ENCODE data around the gene JAZF1.

JAZF1 gene

GRCh38 chr7:27992755-27993493 lies 187.7 kb downstream of the JAZF1 start:
- H3K36me3 Mint-ChIP-seq (ENCODE audit: low read depth), result peaks cover 26% of the 10 kb centered on the region
- no peak overlapping the region for H3K27ac Mint-ChIP-seq
- H3K4me1 Mint-ChIP-seq (ENCODE audit: low read depth), result peaks cover 9% of the 10 kb centered on the region
- no peak overlapping the region for H3K4me3 Mint-ChIP-seq
- H3K9me3 Mint-ChIP-seq, result no peaks in the 10 kb centered on the region
- no peaks in the 10 kb centered on the region for H3K27me3 Mint-ChIP-seq

GRCh38 chr7:27992097-27992496 lies 188.5 kb downstream of the JAZF1 start:
- Mint-ChIP-seq H3K4me3 (no peak overlapping the region), H3K4me1 (ENCODE audit: low read depth) (peaks cover 9% of the 10 kb centered on the region), H3K36me3 (ENCODE audit: low read depth) (peaks cover 25% of the 10 kb centered on the region), H3K9me3 (no peaks in the 10 kb centered on the region), H3K27me3 (no peaks in the 10 kb centered on the region), H3K27ac (no peak overlapping the region)

- Mint-ChIP-seq H3K9me3 (no peaks in the 10 kb centered on the region), H3K4me3 (no peak overlapping the region), H3K27me3 (no peaks in the 10 kb centered on the region), H3K27ac (no peak overlapping the region), H3K36me3 (ENCODE audit: low read depth) (peaks cover 25% of the 10 kb centered on the region), H3K4me1 (ENCODE audit: low read depth) (peaks cover 9% of the 10 kb centered on the region)
Measured at GRCh38 chr7:27991006-27991528, 189.5 kb downstream of the JAZF1 start.

GRCh38 chr7:27976531-27976930 lies 204.1 kb downstream of the JAZF1 start:
- Mint-ChIP-seq H3K4me3 (no peak overlapping the region), H3K4me1 (ENCODE audit: low read depth) (peaks cover 24% of the 10 kb centered on the region), H3K27me3 (no peaks in the 10 kb centered on the region), H3K36me3 (ENCODE audit: low read depth) (peaks cover 18% of the 10 kb centered on the region), H3K9me3 (peaks cover 10% of the 10 kb centered on the region), H3K27ac (no peak overlapping the region)

- H3K4me1 Mint-ChIP-seq (ENCODE audit: low read depth), result peaks cover 30% of the 10 kb centered on the region
- H3K36me3 Mint-ChIP-seq (ENCODE audit: low read depth), result peaks cover 18% of the 10 kb centered on the region
- H3K9me3 Mint-ChIP-seq, result peaks cover 10% of the 10 kb centered on the region
- no peak overlapping the region for H3K4me3 Mint-ChIP-seq
- no peak overlapping the region for H3K27ac Mint-ChIP-seq
- H3K27me3 Mint-ChIP-seq, result no peaks in the 10 kb centered on the region
Measured at GRCh38 chr7:27973625-27974024, 207.0 kb downstream of the JAZF1 start.

GRCh38 chr7:27972276-27972675 lies 208.3 kb downstream of the JAZF1 start:
- Mint-ChIP-seq H3K36me3 (ENCODE audit: low read depth) (peaks cover 8% of the 10 kb centered on the region), H3K4me1 (ENCODE audit: low read depth) (peaks cover 30% of the 10 kb centered on the region), H3K27ac (peak overlapping the region; percentile 62), H3K9me3 (peaks cover under 1% of the 10 kb centered on the region), H3K4me3 (peak overlapping the region; percentile 43), H3K27me3 (no peaks in the 10 kb centered on the region)

GRCh38 chr7:27971171-27971812 lies 209.3 kb downstream of the JAZF1 start:
- Mint-ChIP-seq H3K4me1 (ENCODE audit: low read depth) (peaks cover 30% of the 10 kb centered on the region), H3K27me3 (no peaks in the 10 kb centered on the region), H3K4me3 (no peak overlapping the region), H3K27ac (no peak overlapping the region), H3K9me3 (no peaks in the 10 kb centered on the region), H3K36me3 (ENCODE audit: low read depth) (peaks cover 8% of the 10 kb centered on the region)

- peaks cover 30% of the 10 kb centered on the region for H3K4me1 Mint-ChIP-seq (ENCODE audit: low read depth)
- no peak overlapping the region for H3K27ac Mint-ChIP-seq
- peaks cover 8% of the 10 kb centered on the region for H3K36me3 Mint-ChIP-seq (ENCODE audit: low read depth)
- H3K9me3 Mint-ChIP-seq, result no peaks in the 10 kb centered on the region
- H3K27me3 Mint-ChIP-seq, result no peaks in the 10 kb centered on the region
- no peak overlapping the region for H3K4me3 Mint-ChIP-seq
Measured at GRCh38 chr7:27970350-27970749, 210.2 kb downstream of the JAZF1 start.

GRCh38 chr7:27969346-27969745 lies 211.2 kb downstream of the JAZF1 start:
- no peak overlapping the region for H3K4me3 Mint-ChIP-seq
- H3K9me3 Mint-ChIP-seq, result no peaks in the 10 kb centered on the region
- peaks cover 27% of the 10 kb centered on the region for H3K4me1 Mint-ChIP-seq (ENCODE audit: low read depth)
- no peaks in the 10 kb centered on the region for H3K27me3 Mint-ChIP-seq
- peaks cover 4% of the 10 kb centered on the region for H3K36me3 Mint-ChIP-seq (ENCODE audit: low read depth)
- no peak overlapping the region for H3K27ac Mint-ChIP-seq

GRCh38 chr7:27967639-27968038 lies 213.0 kb downstream of the JAZF1 start:
- Mint-ChIP-seq H3K4me3 (no peak overlapping the region), H3K4me1 (ENCODE audit: low read depth) (peaks cover 17% of the 10 kb centered on the region), H3K27ac (no peak overlapping the region), H3K36me3 (ENCODE audit: low read depth) (no peaks in the 10 kb centered on the region), H3K27me3 (no peaks in the 10 kb centered on the region), H3K9me3 (no peaks in the 10 kb centered on the region)

- Mint-ChIP-seq H3K4me3 (no peak overlapping the region), H3K27ac (no peak overlapping the region), H3K27me3 (no peaks in the 10 kb centered on the region), H3K4me1 (ENCODE audit: low read depth) (peaks cover 7% of the 10 kb centered on the region), H3K9me3 (no peaks in the 10 kb centered on the region), H3K36me3 (ENCODE audit: low read depth) (no peaks in the 10 kb centered on the region)
Measured at GRCh38 chr7:27966219-27966780, 214.3 kb downstream of the JAZF1 start.

- no peak overlapping the region for H3K4me3 Mint-ChIP-seq
- no peak overlapping the region for H3K27ac Mint-ChIP-seq
- no peaks in the 10 kb centered on the region for H3K9me3 Mint-ChIP-seq
- H3K4me1 Mint-ChIP-seq (ENCODE audit: low read depth), result peaks cover 4% of the 10 kb centered on the region
- no peaks in the 10 kb centered on the region for H3K27me3 Mint-ChIP-seq
- no peaks in the 10 kb centered on the region for H3K36me3 Mint-ChIP-seq (ENCODE audit: low read depth)
Measured at GRCh38 chr7:27965650-27966049, 214.9 kb downstream of the JAZF1 start.

- no peak overlapping the region for H3K4me3 Mint-ChIP-seq
- H3K27me3 Mint-ChIP-seq, result no peaks in the 10 kb centered on the region
- H3K4me1 Mint-ChIP-seq (ENCODE audit: low read depth), result peaks cover 4% of the 10 kb centered on the region
- H3K36me3 Mint-ChIP-seq (ENCODE audit: low read depth), result no peaks in the 10 kb centered on the region
- no peak overlapping the region for H3K27ac Mint-ChIP-seq
- no peaks in the 10 kb centered on the region for H3K9me3 Mint-ChIP-seq
Measured at GRCh38 chr7:27964820-27965219, 215.8 kb downstream of the JAZF1 start.

GRCh38 chr7:27963056-27963455 lies 217.5 kb downstream of the JAZF1 start:
- Mint-ChIP-seq H3K36me3 (ENCODE audit: low read depth) (no peaks in the 10 kb centered on the region), H3K27ac (no peak overlapping the region), H3K4me3 (no peak overlapping the region), H3K9me3 (no peaks in the 10 kb centered on the region), H3K27me3 (no peaks in the 10 kb centered on the region), H3K4me1 (ENCODE audit: low read depth) (peaks cover 4% of the 10 kb centered on the region)

GRCh38 chr7:27962273-27962672 lies 218.3 kb downstream of the JAZF1 start:
- Mint-ChIP-seq H3K36me3 (ENCODE audit: low read depth) (no peaks in the 10 kb centered on the region), H3K9me3 (no peaks in the 10 kb centered on the region), H3K27me3 (no peaks in the 10 kb centered on the region), H3K4me1 (ENCODE audit: low read depth) (peaks cover 4% of the 10 kb centered on the region), H3K4me3 (no peak overlapping the region), H3K27ac (no peak overlapping the region)

Measured in stimulated activated naive CD8-positive, alpha-beta T cell treated with anti-CD3 and anti-CD28 coated beads, Interleukin-15, Interleukin-2, amounts not matched to agents 100 ng/mL and 50 ng/mL, for 24 hours (primary cell).